Measurements from ENCODE around the gene SH2B3. TPM values are rescaled to one million over a fixed set of nuclear protein-coding genes. Genes with fewer than 3 reads are reported as not detected.

The SH2B3 gene
- polyA plus RNA-seq, 1 experiment: 21.6 TPM

DNA sequence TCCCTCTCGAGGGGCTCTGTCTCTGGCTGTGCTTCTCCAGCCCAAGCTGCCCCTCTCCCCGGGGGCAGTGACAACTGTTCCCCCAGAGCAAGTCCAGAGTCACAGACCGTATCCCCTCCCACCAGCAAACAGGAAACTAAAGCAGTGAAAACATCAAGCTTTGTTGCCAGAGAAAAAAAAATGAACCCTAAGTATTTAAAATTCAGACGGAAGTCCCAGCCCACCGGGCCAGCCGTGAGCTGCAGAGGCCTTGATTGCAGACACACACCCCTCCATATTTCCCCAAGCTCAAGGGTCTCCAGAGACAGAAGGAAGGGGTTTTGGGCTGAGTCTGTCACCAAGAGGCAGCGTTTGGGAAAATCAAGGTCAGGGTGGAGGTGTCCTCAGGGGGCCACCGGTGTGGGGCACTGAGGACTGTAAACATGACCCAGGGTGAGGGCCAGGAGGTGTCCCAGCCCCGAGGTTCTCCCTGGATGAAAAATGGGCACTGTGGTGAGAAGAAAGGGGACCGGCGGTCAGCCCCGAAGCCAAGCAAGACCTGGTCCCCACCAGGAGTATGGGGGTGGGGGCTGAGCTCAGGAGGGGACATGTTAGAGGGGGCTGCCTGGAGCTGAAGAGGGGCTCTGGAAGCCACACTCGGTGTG lies 44.5 kb upstream of the SH2B3 start:
- Histone ChIP-seq H3K27ac (ENCODE audit: low read depth, low read length) (no peak overlapping the region), H3K4me3 (ENCODE audit: low read depth, low read length) (no peak overlapping the region), H3K9me3 (ENCODE audit: control insufficient read depth, insufficient read depth, low read length) (no peaks in the 10 kb centered on the region; the same call in 1 of the 2 replicates), H3K27me3 (ENCODE audit: control insufficient read depth, insufficient read depth, low read length) (peaks cover 5% of the 10 kb centered on the region)
- ChIA-PET CTCF (no interaction called here), POLR2A (no interaction called here)
- no peak for DNase-seq (ENCODE audit: low read depth, low spot score)
- TF ChIP-seq CTCF (IDR thresholded peaks at IDR 0.05; ENCODE audit: low read depth, low read length): no peak

- Histone ChIP-seq H3K9me3 (ENCODE audit: control insufficient read depth, insufficient read depth, low read length) (no peaks in the 10 kb centered on the region; the same call in 1 of the 2 replicates), H3K27ac (ENCODE audit: low read depth, low read length) (no peak overlapping the region), H3K4me3 (ENCODE audit: low read depth, low read length) (no peak overlapping the region), H3K27me3 (ENCODE audit: control insufficient read depth, insufficient read depth, low read length) (peaks cover 1% of the 10 kb centered on the region)
- ChIA-PET CTCF (no interaction called here), POLR2A (interaction anchor here (0.5 kb wide), 1 partner anchor 924 kb away, joined by 5 read pairs; no protein-coding TSS in a partner anchor)
- TF ChIP-seq CTCF (IDR thresholded peaks at IDR 0.05; ENCODE audit: low read depth, low read length): no peak
- no peak for DNase-seq (ENCODE audit: low read depth, low spot score)
These were observed 43.8 kb upstream of the SH2B3 start for GRCh38 chr12:111361717-111362576.

- ChIA-PET CTCF (no interaction called here), POLR2A (no interaction called here)
- Histone ChIP-seq H3K4me3 (ENCODE audit: low read depth, low read length) (no peak overlapping the region), H3K27me3 (ENCODE audit: control insufficient read depth, insufficient read depth, low read length) (no peaks in the 10 kb centered on the region), H3K9me3 (ENCODE audit: control insufficient read depth, insufficient read depth, low read length) (no peaks in the 10 kb centered on the region; the same call in 1 of the 2 replicates), H3K27ac (ENCODE audit: low read depth, low read length) (no peak overlapping the region)
- TF ChIP-seq CTCF (IDR thresholded peaks at IDR 0.05; ENCODE audit: low read depth, low read length): no peak
- DNase-seq (ENCODE audit: low read depth, low spot score): no peak
These were observed 42.8 kb upstream of the SH2B3 start for GRCh38 chr12:111362687-111363475.

GRCh38 chr12:111363578-111363977 lies 42.1 kb upstream of the SH2B3 start:
- POLR2A ChIA-PET: no interaction called here
- no peaks in the 10 kb centered on the region; the same call in 1 of the 2 replicates for H3K9me3 ChIP-seq (ENCODE audit: control insufficient read depth, insufficient read depth, low read length)

More at GRCh38 chr12:111363578-111363977, 42.1 kb upstream of the SH2B3 start:
- Histone ChIP-seq H3K4me3 (ENCODE audit: low read depth, low read length) (no peak overlapping the region), H3K27me3 (ENCODE audit: control insufficient read depth, insufficient read depth, low read length) (no peaks in the 10 kb centered on the region), H3K27ac (ENCODE audit: low read depth, low read length) (no peak overlapping the region)
- CTCF ChIA-PET: no interaction called here
- TF ChIP-seq CTCF (IDR thresholded peaks at IDR 0.05; ENCODE audit: low read depth, low read length): no peak
- peak; percentile 8 for DNase-seq (ENCODE audit: low read depth, low spot score)

Data from AG04450 (cell line).